AG04450 (cell line): Measurements from ENCODE around the gene CABP7. TPM values are rescaled to one million over a fixed set of nuclear protein-coding genes. Genes with fewer than 3 reads are reported as not detected.

ENCODE experiments used
- CTCF ChIA-PET: fragments of 300-600, 350-600 bp; formaldehyde crosslinking; extraction: SDS; loops from one replicate; lab custom pipeline; 2022; ENCODE audit warnings: antibody characterized with exemption, inconsistent platforms; lab: Charles Lee
- POLR2A ChIA-PET: fragments of 350-600 bp; formaldehyde crosslinking; extraction: SDS; loops from one replicate; lab custom pipeline; 2021; ENCODE audit warnings: antibody characterized with exemption, inconsistent platforms; lab: Yijun Ruan, JAX
- DNase-seq: peaks from one replicate; pipeline ENCODE4 v3.0.0-alpha.2; 2011; ENCODE audit warnings: low read depth, low spot score
- H3K27ac ChIP-seq: one replicate; pipeline ENCODE4 v1.5.1; 2012; ENCODE audit warnings: low read depth, low read length, control low read depth
- H3K27me3 ChIP-seq: one replicate; pipeline ENCODE4 v1.6.0; 2012; ENCODE audit warnings: low read length; ENCODE audit not compliant: control insufficient read depth, insufficient read depth
- H3K4me3 ChIP-seq: 2 replicates; pipeline ENCODE4 v1.5.1; 2011; ENCODE audit warnings: mild to moderate bottlenecking, low read depth, low read length, control low read depth
- H3K9me3 ChIP-seq: 2 replicates; pipeline ENCODE4 v1.5.1; 2012; ENCODE audit warnings: low read length; ENCODE audit not compliant: control insufficient read depth, insufficient read depth
- polyA plus RNA-seq: library from polyadenylated mRNA; depleted of rRNA; stranded (reverse); fragments of >200 nt; gene quantifications from 2 replicates; pipeline ENCODE4 v1.2.3, GENCODE V29; 2011
- TF ChIP-seq, protein P1 (sequence below): IDR thresholded peaks from 2 replicates; pipeline ENCODE4 v1.5.1; 2011; ENCODE audit warnings: low read depth, low read length, control low read depth, inconsistent platforms

Gene CABP7
- polyA plus RNA-seq, 1 experiment: not detected

DNA sequence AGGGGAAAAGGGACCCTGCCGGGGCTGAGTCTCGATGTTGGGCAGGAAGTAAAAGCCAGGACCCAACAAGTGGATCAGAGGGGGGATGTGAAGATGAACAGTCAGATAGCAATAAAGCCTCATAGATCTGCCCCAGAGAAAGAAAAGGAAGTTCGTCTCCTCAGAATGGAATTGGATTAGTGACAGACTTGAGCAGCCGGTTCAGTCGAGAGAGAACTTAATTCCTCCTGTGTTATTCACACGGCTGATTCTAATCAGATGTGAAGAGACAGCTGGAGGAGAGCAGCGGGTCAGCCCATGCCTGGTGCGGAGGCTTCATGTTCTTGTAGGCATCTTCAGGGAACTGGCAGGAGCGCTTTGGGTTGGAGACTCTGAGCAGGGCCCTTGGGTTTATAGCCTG is 29.3 kb upstream of the CABP7 start:
- Histone ChIP-seq H3K27me3 (no peaks in the 10 kb centered on the region), H3K9me3 (no peaks in the 10 kb centered on the region), H3K4me3 (no peak overlapping the region), H3K27ac (no peak overlapping the region)
- no peak for DNase-seq
- TF ChIP-seq, protein P1, sequence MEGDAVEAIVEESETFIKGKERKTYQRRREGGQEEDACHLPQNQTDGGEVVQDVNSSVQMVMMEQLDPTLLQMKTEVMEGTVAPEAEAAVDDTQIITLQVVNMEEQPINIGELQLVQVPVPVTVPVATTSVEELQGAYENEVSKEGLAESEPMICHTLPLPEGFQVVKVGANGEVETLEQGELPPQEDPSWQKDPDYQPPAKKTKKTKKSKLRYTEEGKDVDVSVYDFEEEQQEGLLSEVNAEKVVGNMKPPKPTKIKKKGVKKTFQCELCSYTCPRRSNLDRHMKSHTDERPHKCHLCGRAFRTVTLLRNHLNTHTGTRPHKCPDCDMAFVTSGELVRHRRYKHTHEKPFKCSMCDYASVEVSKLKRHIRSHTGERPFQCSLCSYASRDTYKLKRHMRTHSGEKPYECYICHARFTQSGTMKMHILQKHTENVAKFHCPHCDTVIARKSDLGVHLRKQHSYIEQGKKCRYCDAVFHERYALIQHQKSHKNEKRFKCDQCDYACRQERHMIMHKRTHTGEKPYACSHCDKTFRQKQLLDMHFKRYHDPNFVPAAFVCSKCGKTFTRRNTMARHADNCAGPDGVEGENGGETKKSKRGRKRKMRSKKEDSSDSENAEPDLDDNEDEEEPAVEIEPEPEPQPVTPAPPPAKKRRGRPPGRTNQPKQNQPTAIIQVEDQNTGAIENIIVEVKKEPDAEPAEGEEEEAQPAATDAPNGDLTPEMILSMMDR: no peak
- ChIA-PET CTCF (interaction anchor here (0.5 to 4.3 kb wide), 16 partner anchors 8 to 565 kb away, joined by 3 to 35 read pairs (median 6); no protein-coding TSS in a partner anchor), POLR2A (interaction anchor here (0.9 kb wide), 1 partner anchor 137 kb away, joined by 5 read pairs; the partner anchor contains the start of gene THOC5)

DNA sequence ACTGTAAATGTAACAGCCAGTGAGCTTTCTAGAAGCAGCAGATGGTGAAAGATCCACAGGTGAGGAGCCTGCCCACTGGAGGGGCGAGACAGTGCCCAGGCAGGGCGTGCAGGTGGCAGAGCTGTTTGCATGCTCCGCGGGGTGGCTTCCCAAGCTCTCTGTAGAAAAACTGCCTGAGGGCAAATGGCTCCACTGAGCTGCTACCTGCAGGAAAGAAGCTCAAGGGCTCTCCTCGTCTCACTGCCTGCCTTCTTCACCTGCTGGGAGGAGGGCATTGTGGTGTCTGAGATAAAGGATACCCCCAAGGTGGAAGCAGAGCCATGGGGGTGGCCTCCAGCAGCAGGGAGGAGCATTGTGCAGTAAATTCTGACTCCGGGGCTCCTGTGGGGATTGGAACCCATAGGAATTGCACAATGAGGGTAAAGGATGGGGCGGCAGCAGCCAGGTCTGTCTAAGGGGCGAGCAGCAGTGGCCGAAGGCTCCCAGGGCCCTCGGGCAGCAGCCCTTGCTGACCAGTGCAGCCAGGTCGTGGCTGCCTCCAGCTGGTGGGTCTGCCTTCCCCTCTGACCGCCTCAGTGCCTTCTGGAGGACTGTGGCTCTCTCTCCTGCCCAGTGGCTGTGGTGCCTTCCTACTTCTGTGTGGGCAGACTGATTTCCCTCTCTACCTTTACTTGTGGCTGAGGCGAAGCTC is 28.0 kb upstream of the CABP7 start:
- TF ChIP-seq, protein P1: no peak
- DNase-seq: no peak
- no peaks in the 10 kb centered on the region for H3K27me3 ChIP-seq
- no peak overlapping the region for H3K4me3 ChIP-seq
- H3K9me3 ChIP-seq: no peaks in the 10 kb centered on the region
- POLR2A ChIA-PET: no interaction called here
- CTCF ChIA-PET: interaction anchor here (2.9 to 4.3 kb wide), 3 partner anchors 24 to 397 kb away, joined by 17 to 35 read pairs (median 29); no protein-coding TSS in a partner anchor
- no peak overlapping the region for H3K27ac ChIP-seq

DNA sequence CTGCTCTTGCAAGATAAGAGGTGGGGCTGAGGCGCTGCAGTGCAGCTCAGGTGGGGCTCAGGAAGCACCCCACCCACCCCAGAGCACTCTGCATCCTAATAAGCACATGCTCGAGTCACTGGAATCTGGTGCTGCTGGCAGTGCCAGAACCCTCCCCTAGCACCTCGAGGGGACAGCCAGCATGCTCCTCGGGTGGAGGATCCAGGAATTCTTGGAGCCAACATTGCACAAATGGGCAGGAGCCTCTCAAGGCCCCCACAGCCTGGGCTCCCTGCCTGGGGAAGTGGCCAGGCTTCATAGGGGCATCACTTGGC is 27.5 kb upstream of the CABP7 start:
- no peak for DNase-seq
- TF ChIP-seq, protein P1: no peak
- no peak overlapping the region for H3K27ac ChIP-seq
- POLR2A ChIA-PET: no interaction called here
- H3K27me3 ChIP-seq: no peaks in the 10 kb centered on the region
- CTCF ChIA-PET: interaction anchor here (4.1 to 4.3 kb wide), 2 partner anchors 313 to 397 kb away, joined by 29 to 35 read pairs; no protein-coding TSS in a partner anchor
- no peak overlapping the region for H3K4me3 ChIP-seq
- no peaks in the 10 kb centered on the region for H3K9me3 ChIP-seq

DNA sequence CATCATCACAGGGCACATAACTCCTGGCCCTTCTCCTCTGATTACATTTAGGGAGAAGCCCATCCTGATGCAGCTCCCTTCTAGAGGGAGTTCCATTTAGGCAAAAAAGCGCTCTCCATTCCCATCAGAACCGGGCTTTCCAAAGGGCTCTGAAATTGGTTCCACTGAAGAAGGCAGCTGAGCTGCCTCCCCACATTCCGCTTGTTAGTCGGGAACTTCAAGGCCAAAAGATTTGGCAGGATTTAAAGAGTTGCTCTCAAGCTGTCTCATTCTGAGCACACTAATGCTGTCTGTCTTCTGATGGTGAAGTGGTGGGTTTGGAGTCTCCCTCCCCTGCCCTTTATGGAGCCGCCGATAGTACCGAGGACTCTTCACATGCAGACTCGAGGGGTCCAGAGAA is 26.6 kb upstream of the CABP7 start:
- Histone ChIP-seq H3K27me3 (no peaks in the 10 kb centered on the region), H3K4me3 (no peak overlapping the region), H3K27ac (no peak overlapping the region), H3K9me3 (no peaks in the 10 kb centered on the region)
- no peak for DNase-seq
- ChIA-PET POLR2A (interaction anchor here (0.6 kb wide), 1 partner anchor 137 kb away, joined by 5 read pairs; no protein-coding TSS in a partner anchor), CTCF (interaction anchor here (0.6 to 1.9 kb wide), 3 partner anchors 326 to 398 kb away, joined by 3 to 8 read pairs (median 6); no protein-coding TSS in a partner anchor)
- TF ChIP-seq, protein P1: no peak

DNA sequence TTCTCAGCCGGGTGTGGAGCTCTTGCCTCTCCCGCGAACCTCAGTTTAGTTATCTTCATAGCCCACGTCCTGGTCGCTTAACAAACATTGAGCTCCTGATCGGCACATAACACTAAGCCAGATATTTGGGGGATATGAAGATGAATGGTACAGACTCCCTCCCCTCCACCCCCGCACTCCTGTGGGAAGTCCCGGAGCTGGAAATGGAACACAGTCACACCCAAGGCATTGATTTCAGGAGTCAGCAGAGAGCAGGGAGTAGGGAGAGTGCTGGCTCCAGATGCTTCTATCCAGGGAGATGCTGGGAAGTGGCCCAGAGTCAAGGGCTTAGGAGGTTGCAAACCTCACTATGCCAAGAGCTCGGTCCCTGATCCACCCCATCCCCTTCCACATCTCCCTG is 26.1 kb upstream of the CABP7 start:
- DNase-seq: no peak
- POLR2A ChIA-PET: interaction anchor here (0.6 kb wide), 1 partner anchor 136 kb away, joined by 5 read pairs; no protein-coding TSS in a partner anchor
- no peak overlapping the region for H3K27ac ChIP-seq
- TF ChIP-seq, protein P1: no peak
- H3K4me3 ChIP-seq: no peak overlapping the region
- CTCF ChIA-PET: interaction anchor here (0.6 to 1.9 kb wide), 2 partner anchors 326 to 395 kb away, joined by 6 to 8 read pairs; no protein-coding TSS in a partner anchor
- H3K27me3 ChIP-seq: no peaks in the 10 kb centered on the region
- no peaks in the 10 kb centered on the region for H3K9me3 ChIP-seq
